Mesothelial cell of epicardium (in vitro differentiated cells): ENCODE data around the gene GSTM4. TPM values are rescaled to one million over a fixed set of nuclear protein-coding genes. Genes with fewer than 3 reads are reported as not detected.
"Not testable (repeated sequence)": the region's sequence is repeated elsewhere in the genome, so short reads cannot be mapped to it uniquely, and the experiment has no call there.

Experiments used
- DNase-seq, 2 experiments: peaks; one replicate each; pipeline ENCODE4 v3.0.0; 2021; ENCODE audit warnings: low spot score in 2 of 2; ENCODE audit not compliant: unreplicated experiment in 2 of 2
- H3K27ac Mint-ChIP-seq: 2 replicates; pipeline ENCODE4 v1.8.0; 2021; ENCODE audit warnings: mixed read lengths
- H3K27me3 Mint-ChIP-seq: 2 replicates; pipeline ENCODE4 v1.8.0; 2021; ENCODE audit warnings: low read depth, mixed read lengths
- H3K36me3 Mint-ChIP-seq: 2 replicates; pipeline ENCODE4 v1.8.0; 2021; ENCODE audit warnings: mixed read lengths
- H3K4me1 Mint-ChIP-seq: 2 replicates; pipeline ENCODE4 v1.8.0; 2021; ENCODE audit warnings: mixed read lengths
- H3K4me3 Mint-ChIP-seq: 2 replicates; pipeline ENCODE4 v1.8.0; 2021; ENCODE audit warnings: mild to moderate bottlenecking, moderate library complexity, mixed read lengths
- H3K9me3 Mint-ChIP-seq: 2 replicates; pipeline ENCODE4 v1.8.0; 2021; ENCODE audit warnings: mixed read lengths
- CTCF ChIP-seq: fragments of 200-600 bp; sonication (generic); IDR thresholded peaks from one replicate; pipeline ENCODE4 v1.5.0; 2021; ENCODE audit warnings: antibody characterized with exemption; ENCODE audit not compliant: unreplicated experiment
- total RNA-seq: library from RNA; stranded (reverse); gene quantifications from 3 replicates; pipeline ENCODE4 v1.2.1, GENCODE V29; 2021

GSTM4 gene
- total RNA-seq, 1 donor from 2014 or later, result 23.7 TPM

- H3K36me3 Mint-ChIP-seq, result peaks cover 23% of the 10 kb centered on the region
- peaks cover 38% of the 10 kb centered on the region for H3K9me3 Mint-ChIP-seq
- TF ChIP-seq CTCF, result no peak
- DNase-seq, result no peak
- H3K4me3 Mint-ChIP-seq, result no peak overlapping the region
- H3K4me1 Mint-ChIP-seq, result no peaks in the 10 kb centered on the region
- no peaks in the 10 kb centered on the region for H3K27me3 Mint-ChIP-seq
- H3K27ac Mint-ChIP-seq, result no peak overlapping the region
These were observed 48.3 kb downstream of the GSTM4 start for GRCh38 chr1:109704173-109704572.

DNA sequence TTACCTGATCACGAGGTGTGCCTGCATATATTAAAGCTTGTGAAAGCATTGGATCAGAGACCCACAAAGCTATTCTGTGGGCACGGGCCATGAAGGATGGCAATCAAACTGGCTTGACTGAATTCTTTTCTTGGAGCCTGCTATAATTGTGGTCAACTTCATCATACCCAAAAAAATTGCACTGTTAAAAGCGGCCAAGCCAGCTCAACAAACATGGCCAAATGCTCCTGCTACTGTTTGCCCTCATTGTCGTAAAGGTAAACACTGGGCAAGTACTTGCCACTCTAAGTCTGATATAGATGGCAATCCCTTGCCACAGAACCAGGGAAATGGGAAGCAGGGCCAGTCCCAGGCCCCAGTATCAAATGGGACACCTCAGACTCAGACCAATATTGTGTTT, 49.5 kb downstream of the GSTM4 start:
- TF ChIP-seq CTCF, result no peak
- peaks cover 42% of the 10 kb centered on the region for H3K9me3 Mint-ChIP-seq

DNA sequence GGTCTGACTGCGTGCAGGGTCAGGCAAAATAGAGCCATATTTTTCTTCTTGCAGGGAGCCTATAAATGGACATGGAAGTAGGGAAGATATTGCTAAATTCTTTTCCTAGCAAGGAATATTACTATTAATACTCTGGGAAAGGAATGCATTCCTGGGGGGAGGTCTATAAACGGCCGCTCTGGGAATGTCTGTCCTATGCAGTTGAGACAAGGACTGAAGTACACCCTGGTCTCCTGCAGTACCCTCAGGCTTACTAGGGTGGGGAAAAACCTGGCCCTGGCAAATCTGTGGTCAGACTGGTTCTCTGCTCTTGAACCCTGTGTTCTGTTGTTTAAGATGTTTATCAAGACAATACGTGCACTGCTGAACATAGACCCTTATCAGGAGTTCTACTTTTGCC, 53.0 kb downstream of the GSTM4 start:
- not testable (repeated sequence) for H3K27ac Mint-ChIP-seq, H3K4me1 Mint-ChIP-seq
- peaks cover 20% of the 10 kb centered on the region for H3K36me3 Mint-ChIP-seq

More for the DNA sequence above, 49.5 kb downstream of the GSTM4 start:
- Mint-ChIP-seq H3K27ac (no peak overlapping the region), H3K27me3 (no peaks in the 10 kb centered on the region), H3K4me3 (no peak overlapping the region), H3K4me1 (no peaks in the 10 kb centered on the region), H3K36me3 (peaks cover 27% of the 10 kb centered on the region)
- DNase-seq, result no peak

GRCh38 chr1:109709822-109710221, 53.9 kb downstream of the GSTM4 start:
- not testable (repeated sequence) for H3K27me3 Mint-ChIP-seq, H3K4me3 Mint-ChIP-seq, DNase-seq, H3K27ac Mint-ChIP-seq, H3K4me1 Mint-ChIP-seq
- Mint-ChIP-seq H3K9me3 (peaks cover 25% of the 10 kb centered on the region), H3K36me3 (peaks cover 14% of the 10 kb centered on the region)

More for the DNA sequence above, 53.0 kb downstream of the GSTM4 start:
- H3K9me3 Mint-ChIP-seq, result peaks cover 33% of the 10 kb centered on the region
- DNase-seq, H3K4me3 Mint-ChIP-seq, H3K27me3 Mint-ChIP-seq: not testable (repeated sequence)

Other genes starting within 250 kb of the GSTM4 start
- gene PSMA5, start 229.7 kb upstream of the GSTM4 start, total RNA-seq, result 67.2 to 70.9 TPM (median 69.7 TPM) in 3 replicates
- gene SYPL2, start 189.6 kb upstream of the GSTM4 start, total RNA-seq, result 0.11 to 0.22 TPM (median 0.14 TPM) in 3 replicates
- 13.8 to 14.9 TPM (median 13.8 TPM) in 3 replicates for gene ATXN7L2, start 172.2 kb upstream of the GSTM4 start, total RNA-seq
- 9.5 to 11.7 TPM (median 10.6 TPM) in 3 replicates for gene CYB561D1, start 162.0 kb upstream of the GSTM4 start, total RNA-seq
- gene AMIGO1, start 146.4 kb upstream of the GSTM4 start, total RNA-seq, result 5.0 to 5.4 TPM (median 5.1 TPM) in 3 replicates
- gene GPR61, start 116.2 kb upstream of the GSTM4 start, total RNA-seq, result not detected in 3 replicates
- gene GNAI3, start 107.5 kb upstream of the GSTM4 start, total RNA-seq, result 7.8 to 8.2 TPM (median 8.2 TPM) in 3 replicates
- 0.36 TPM in 1 of 3 replicates, not detected in the others for gene GNAT2, start 36.5 kb upstream of the GSTM4 start, total RNA-seq
- 133 to 141 TPM (median 134 TPM) in 3 replicates for gene AMPD2, start 36.3 kb upstream of the GSTM4 start, total RNA-seq
- 169 to 186 TPM (median 177 TPM) in 3 replicates for gene GSTM2, start 12.0 kb downstream of the GSTM4 start, total RNA-seq
- gene GSTM1, start 31.7 kb downstream of the GSTM4 start, total RNA-seq, result 48.8 to 54.2 TPM (median 52.3 TPM) in 3 replicates
- gene GSTM5, start 56.2 kb downstream of the GSTM4 start, total RNA-seq, result 0.24 to 0.29 TPM (median 0.25 TPM) in 3 replicates
- 49.7 to 57.9 TPM (median 55.2 TPM) in 3 replicates for gene GSTM3, start 84.9 kb downstream of the GSTM4 start, total RNA-seq
- gene EPS8L3, start 107.8 kb downstream of the GSTM4 start, total RNA-seq, result 0.13 to 0.34 TPM in 2 of 3 replicates, not detected in the other